ENCODE data around the gene ZNF221.
A peak's percentile ranks its signal among the peaks of the same experiment; 100 is the strongest.

Gene ZNF221

DNA sequence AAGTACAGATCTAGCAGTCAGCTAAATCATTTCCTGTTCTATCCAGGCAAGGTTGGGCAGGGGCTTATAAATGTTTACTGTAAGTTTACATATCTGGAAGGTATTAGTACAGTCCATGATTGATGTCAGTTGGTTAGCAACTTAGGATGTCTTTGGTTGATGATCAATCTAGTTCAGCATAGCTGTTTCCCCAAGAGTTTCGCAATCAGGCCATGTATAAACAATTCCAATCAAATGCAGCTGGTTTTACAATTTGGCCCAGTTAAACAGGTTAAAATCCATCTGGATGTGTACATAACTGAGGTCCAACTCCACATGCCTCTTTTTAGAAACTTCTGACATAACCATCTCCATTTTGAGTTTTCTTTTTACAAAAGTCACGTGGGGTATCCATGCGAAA, 6.9 kb downstream of the ZNF221 start:
- no peak for DNase-seq (ENCODE audit: low spot score)

DNA sequence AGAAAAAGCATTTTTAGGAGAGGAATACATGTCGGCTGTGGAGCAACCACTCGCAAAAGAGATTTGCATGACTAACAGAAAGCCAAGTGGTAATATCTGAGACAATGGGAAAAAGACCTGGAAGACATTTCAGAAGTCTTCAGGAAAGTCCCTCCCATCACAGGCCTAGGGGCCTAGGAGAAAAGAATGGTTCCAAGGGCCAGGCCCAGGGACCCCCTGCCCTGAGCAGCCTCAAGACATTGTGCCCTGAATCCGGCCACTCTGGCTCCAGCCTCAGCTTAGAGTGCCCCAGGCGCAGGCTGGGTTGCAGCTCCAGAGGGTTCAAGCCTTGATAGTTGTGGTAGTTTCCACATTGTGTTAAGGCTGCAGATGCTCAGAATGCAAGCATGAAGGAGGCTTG, 9.4 kb downstream of the ZNF221 start:
- no peak for DNase-seq (ENCODE audit: low spot score)

DNA sequence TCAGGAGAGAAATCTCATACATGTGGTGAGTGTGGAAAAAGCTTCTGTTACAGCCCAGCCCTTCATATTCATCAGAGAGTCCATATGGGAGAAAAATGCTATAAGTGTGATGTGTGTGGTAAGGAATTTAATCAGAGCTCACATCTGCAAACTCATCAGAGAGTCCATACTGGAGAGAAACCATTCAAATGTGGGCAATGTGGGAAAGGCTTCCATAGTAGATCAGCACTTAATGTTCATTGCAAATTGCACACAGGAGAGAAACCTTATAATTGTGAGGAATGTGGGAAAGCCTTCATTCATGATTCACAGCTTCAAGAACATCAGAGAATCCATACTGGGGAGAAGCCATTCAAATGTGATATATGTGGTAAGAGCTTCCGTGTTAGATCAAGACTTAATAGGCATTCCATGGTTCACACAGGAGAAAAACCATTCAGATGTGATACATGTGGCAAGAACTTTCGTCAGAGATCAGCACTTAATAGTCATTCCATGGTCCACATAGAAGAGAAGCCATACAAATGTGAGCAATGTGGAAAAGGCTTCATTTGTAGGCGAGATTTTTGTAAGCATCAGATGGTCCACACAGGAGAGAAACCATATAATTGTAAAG, 15.2 kb downstream of the ZNF221 start:
- no peak for DNase-seq (ENCODE audit: low spot score)

DNA sequence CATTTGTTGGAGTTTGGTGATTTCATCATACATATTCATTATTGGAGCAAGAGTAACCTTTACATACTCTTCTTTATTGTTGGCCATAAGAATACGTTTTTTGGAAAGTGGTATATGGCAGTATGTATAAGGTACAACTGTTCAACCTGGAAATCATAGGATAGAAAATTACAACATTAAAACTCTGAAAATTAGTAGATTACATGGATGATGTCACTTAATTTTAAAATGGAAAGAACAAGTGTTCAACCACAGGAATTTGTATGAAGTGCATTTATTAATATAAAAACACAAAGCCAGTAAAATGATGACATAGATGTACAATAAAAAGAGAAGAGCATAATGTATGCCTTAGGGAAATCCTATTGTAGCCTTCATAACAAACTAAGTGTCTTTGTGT, 25.7 kb downstream of the ZNF221 start:
- DNase-seq (ENCODE audit: low spot score): no peak

DNA sequence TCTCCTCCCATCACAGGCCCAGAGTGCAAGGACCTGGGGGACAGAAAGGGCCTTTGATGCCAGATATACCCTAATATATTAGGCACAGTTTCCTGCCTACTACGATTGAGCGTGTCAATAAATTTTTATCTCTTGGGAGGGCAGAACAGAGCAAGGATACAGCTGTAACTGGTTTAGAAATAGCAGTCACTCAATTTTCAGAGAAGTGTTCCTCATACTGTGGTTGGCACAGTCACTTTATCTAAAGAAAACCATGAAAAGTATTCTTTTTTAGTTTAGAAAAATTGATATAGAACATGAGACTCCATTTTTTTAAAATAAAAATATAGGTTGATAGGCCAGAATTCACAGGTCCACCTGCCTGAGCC, 32.5 kb downstream of the ZNF221 start:
- DNase-seq (ENCODE audit: low spot score): no peak

DNA sequence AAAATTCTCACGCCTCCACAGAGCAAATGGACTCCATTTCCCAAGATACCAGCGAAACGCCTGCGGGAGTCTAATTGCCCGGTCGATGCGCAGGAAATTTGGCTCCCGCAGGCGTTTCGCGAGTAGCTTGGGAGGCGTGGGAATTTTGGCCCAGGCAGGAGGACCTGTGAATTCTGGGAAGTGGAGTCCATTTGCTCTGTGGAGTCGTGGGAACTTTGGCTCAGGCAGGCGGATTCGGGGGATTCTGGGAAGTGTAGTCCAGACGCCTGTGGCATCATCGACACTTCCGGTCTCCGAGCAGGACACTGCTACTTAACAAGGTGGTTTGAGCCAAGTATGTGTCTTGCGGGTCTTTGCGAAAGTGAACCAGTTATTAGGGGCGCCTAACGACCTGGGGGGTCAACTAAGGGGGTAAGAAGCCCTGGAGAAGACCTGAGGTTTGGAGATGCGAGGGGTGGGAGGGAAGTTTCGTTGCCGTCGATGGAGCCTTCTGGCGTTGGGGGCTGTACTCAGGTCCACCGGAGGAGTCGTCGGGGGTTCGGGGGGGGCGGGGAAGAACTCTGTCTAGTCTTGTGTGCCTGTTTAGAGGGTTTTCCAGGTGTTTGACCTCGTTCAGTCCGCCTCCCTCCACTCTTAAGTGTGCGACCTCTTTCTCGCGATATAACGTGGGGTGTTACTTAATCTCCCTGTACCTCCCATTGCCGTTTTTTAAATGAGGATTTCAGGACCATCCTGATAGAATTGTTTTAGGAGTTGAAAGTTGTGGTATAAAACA, 33.1 kb downstream of the ZNF221 start, which contains the start of gene ZNF155:
Gene ZNF155 (plus strand): TSS at position 277 of the 775 bp plus-strand sequence. CDS start 4,356 bp downstream, outside the sequence.
- peak; percentile 99 for DNase-seq (ENCODE audit: low spot score)

GRCh38 chr19:43984687-43985000, 33.6 kb downstream of the ZNF221 start:
- DNase-seq (ENCODE audit: low spot score): no peak

DNA sequence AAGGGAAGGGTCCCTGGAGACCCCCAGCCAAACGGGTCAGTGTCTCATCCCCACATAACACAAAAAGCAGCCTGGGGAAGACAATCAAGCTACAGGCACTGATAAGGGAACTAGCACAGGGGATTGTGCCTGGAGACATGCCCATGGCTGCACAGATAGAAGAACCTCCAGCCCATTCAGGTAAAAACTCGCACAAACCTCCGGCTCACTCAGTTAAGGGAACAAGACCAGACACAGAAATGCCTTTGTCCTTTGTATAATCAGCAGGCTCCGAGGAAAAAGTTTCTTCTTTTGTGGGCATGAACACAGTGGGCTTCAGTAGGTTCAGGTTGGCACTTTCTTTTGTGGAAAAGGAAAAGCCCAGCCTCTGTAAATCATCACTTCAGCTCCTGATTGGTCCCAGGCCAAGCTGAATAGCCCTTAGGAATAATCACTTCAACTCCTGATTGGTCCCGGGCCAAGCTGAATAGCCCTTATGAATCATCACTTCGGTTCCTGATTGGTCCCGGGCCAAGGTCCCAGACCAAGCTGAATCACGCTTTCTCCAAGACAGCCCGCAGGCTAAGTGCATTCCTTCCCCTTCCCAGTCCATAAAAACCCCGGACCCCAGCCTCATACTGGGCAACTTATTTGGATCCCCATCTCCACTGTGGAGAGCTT, 46.7 kb downstream of the ZNF221 start:
- no peak for DNase-seq (ENCODE audit: low spot score)

- no peak for DNase-seq (ENCODE audit: low spot score)
Observed at GRCh38 chr19:44002212-44002565, 51.2 kb downstream of the ZNF221 start.

GRCh38 chr19:44002566-44003460, 51.8 kb downstream of the ZNF221 start, which contains the start of gene ZNF230:
Gene ZNF230 (plus strand): TSS chr19:44002957. CDS start chr19:44007079, 4,122 bp downstream.
- DNase-seq (ENCODE audit: low spot score): peak; percentile 99

GRCh38 chr19:44003461-44004009, 52.5 kb downstream of the ZNF221 start:
- no peak for DNase-seq (ENCODE audit: low spot score)

DNA sequence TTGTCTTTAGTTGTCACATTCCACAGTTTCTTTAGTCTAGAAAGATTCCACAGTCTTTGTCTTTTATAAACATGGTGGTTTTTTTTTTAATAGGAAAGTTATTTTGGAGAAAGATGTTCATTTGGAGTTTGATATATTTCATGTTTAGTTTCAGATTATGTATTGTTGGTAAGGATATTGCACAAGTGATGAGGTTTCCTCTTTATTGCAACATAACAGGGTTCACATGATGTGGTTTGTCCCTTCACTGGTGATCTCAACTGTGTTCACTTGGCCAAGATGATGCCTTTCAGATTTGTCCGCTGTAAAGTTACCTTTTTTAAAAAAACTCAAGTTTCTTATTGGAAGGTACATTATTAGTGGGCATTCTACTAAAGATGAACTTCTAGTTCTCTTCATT, 54.9 kb downstream of the ZNF221 start:
- no peak for DNase-seq (ENCODE audit: low spot score)

- DNase-seq (ENCODE audit: low spot score): no peak
Observed at GRCh38 chr19:44007473-44007872, 56.4 kb downstream of the ZNF221 start.

DNA sequence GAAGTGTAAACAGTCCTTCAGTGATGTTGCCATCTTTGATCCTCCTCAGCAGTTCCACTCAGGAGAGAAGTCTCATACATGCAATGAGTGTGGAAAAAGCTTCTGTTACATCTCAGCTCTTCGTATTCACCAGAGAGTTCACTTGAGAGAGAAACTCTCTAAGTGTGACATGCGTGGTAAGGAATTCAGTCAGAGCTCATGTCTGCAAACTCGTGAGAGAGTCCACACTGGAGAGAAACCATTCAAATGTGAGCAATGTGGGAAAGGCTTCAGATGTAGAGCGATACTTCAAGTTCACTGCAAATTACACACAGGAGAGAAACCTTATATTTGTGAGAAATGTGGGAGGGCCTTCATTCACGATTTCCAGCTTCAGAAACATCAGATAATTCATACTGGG, 59.4 kb downstream of the ZNF221 start:
- DNase-seq (ENCODE audit: low spot score): no peak
